Inferior parietal cortex (tissue), 1 donor: ENCODE results near the gene ZNRD2.

Experiments used
- DNase-seq: peaks from one replicate; pipeline ENCODE4 v3.0.0-alpha.2; 2016; ENCODE audit errors: extremely low spot score

The ZNRD2 gene

GRCh38 chr11:65610404-65610803, 40.1 kb downstream of the ZNRD2 start:
- DNase-seq: no peak

- DNase-seq: peak; percentile 62
These were observed 40.9 kb downstream of the ZNRD2 start for GRCh38 chr11:65611028-65611757.

- DNase-seq: no peak
These were observed 41.7 kb downstream of the ZNRD2 start for GRCh38 chr11:65611758-65612603.

- DNase-seq: no peak
These were observed 42.4 kb downstream of the ZNRD2 start for GRCh38 chr11:65612691-65613090.

- no peak for DNase-seq
These were observed 43.0 kb downstream of the ZNRD2 start for GRCh38 chr11:65613091-65613928.

- peak; percentile 100 for DNase-seq
These were observed 45.1 kb downstream of the ZNRD2 start, which contains the start of gene PCNX3 for GRCh38 chr11:65615229-65615949. Gene PCNX3, plus strand, starts transcription at chr11:65615776. Its CDS starts 536 bp downstream, at chr11:65616312.

GRCh38 chr11:65615950-65616574, 45.8 kb downstream of the ZNRD2 start:
- no peak for DNase-seq

GRCh38 chr11:65616575-65617001, 46.3 kb downstream of the ZNRD2 start:
- no peak for DNase-seq

- no peak for DNase-seq
These were observed 47.0 kb downstream of the ZNRD2 start for GRCh38 chr11:65617136-65617850.

GRCh38 chr11:65617990-65618751, 47.9 kb downstream of the ZNRD2 start:
- no peak for DNase-seq

- DNase-seq: no peak
These were observed 48.5 kb downstream of the ZNRD2 start for GRCh38 chr11:65618763-65619162.

GRCh38 chr11:65619281-65619928, 49.1 kb downstream of the ZNRD2 start:
- DNase-seq: no peak

- no peak for DNase-seq
These were observed 50.4 kb downstream of the ZNRD2 start for GRCh38 chr11:65620666-65621065.

- DNase-seq: no peak
These were observed 51.2 kb downstream of the ZNRD2 start for GRCh38 chr11:65621460-65621859.
